ENCODE measurements around the gene ASB11. TPM values are rescaled to one million over a fixed set of nuclear protein-coding genes. Genes with fewer than 3 reads are reported as not detected.

Gene ASB11
- polyA plus RNA-seq, 3 donors: not detected

GRCh38 chrX:15358533-15358932 lies 43.1 kb upstream of the ASB11 start:
- H3K79me2 ChIP-seq (ENCODE audit: insufficient read depth, low read length): no peaks in the 10 kb centered on the region
- no peak overlapping the region for H3K4me2 ChIP-seq (replicated peaks; ENCODE audit: extremely low read depth, low read length, poor library complexity, severe bottlenecking)
- no peak for DNase-seq
- H3K9ac ChIP-seq (ENCODE audit: insufficient read depth, low read length, poor library complexity, severe bottlenecking): no peak overlapping the region
- H3K4me3 ChIP-seq (replicated peaks in 1 of 3; ENCODE audit: low read depth in 2 of 3, low read length in 3 of 3): no peak overlapping the region
- Mint-ChIP-seq H3K27me3 (ENCODE audit: low read depth in 3 of 3) (peaks cover 0 to 21% (median 3%) of the 10 kb centered on the region in 3 donors), H3K9me3 (peaks cover 0 to 6% (median 0%) of the 10 kb centered on the region in 7 donors), H3K4me3 (no peak overlapping the region), H3K4me1 (peaks cover 11% of the 10 kb centered on the region), H3K36me3 (no peaks in the 10 kb centered on the region), H3K27ac (no peak overlapping the region)
- no peaks in the 10 kb centered on the region for H4K20me1 ChIP-seq (ENCODE audit: insufficient read depth, low read length)
- no peaks in the 10 kb centered on the region for H3K27me3 ChIP-seq (ENCODE audit: control insufficient read depth in 2 of 2, insufficient read depth in 2 of 2, low read length in 2 of 2)
- H3K27ac ChIP-seq (ENCODE audit: low read depth in 1 of 2, low read length in 2 of 2): no peak overlapping the region
- peaks cover 0 to 12% of the 10 kb centered on the region in 2 donors for H3K4me1 ChIP-seq (ENCODE audit: control insufficient read depth in 1 of 2, insufficient read depth in 2 of 2, low read length in 2 of 2)
- no CpG with 5 or more reads among the region's 2 CpGs for WGBS (ENCODE audit: insufficient coverage)
- TF ChIP-seq CTCF (IDR thresholded peaks at IDR 0.05): no peak
- intact Hi-C loops (cut with micrococcal nuclease): no loop called here
- no peak overlapping the region for H2AFZ ChIP-seq (ENCODE audit: insufficient read depth, low read depth, low read length, poor library complexity, severe bottlenecking)
- H3K9me3 ChIP-seq (replicated peaks in 1 of 2; ENCODE audit: control insufficient read depth in 1 of 2, insufficient read depth in 1 of 2, low read length in 2 of 2): no peaks in the 10 kb centered on the region
- no peaks in the 10 kb centered on the region for H3K36me3 ChIP-seq (replicated peaks in 1 of 2; ENCODE audit: control insufficient read depth in 1 of 2, insufficient read depth in 2 of 2, low read length in 2 of 2)

- H3K27me3 Mint-ChIP-seq (ENCODE audit: low read depth in 3 of 3): peaks cover 0 to 23% (median 3%) of the 10 kb centered on the region in 3 donors
- no peaks in the 10 kb centered on the region for H4K20me1 ChIP-seq (ENCODE audit: insufficient read depth, low read length)
- H3K36me3 Mint-ChIP-seq: no peaks in the 10 kb centered on the region
- H3K9me3 Mint-ChIP-seq: peaks cover 0 to 6% (median 0%) of the 10 kb centered on the region in 7 donors
- peaks cover 0 to 12% of the 10 kb centered on the region in 2 donors for H3K4me1 ChIP-seq (ENCODE audit: control insufficient read depth in 1 of 2, insufficient read depth in 2 of 2, low read length in 2 of 2)
- H3K4me1 Mint-ChIP-seq: peaks cover 11% of the 10 kb centered on the region
- intact Hi-C loops (cut with micrococcal nuclease): no loop called here
- no peaks in the 10 kb centered on the region for H3K36me3 ChIP-seq (replicated peaks in 1 of 2; ENCODE audit: control insufficient read depth in 1 of 2, insufficient read depth in 2 of 2, low read length in 2 of 2)
- DNase-seq: peak; percentile 21 to 56 (median 48)
- no CpG with 5 or more reads among the region's 1 CpG for WGBS (ENCODE audit: insufficient coverage)
- no peak overlapping the region for H3K4me2 ChIP-seq (replicated peaks; ENCODE audit: extremely low read depth, low read length, poor library complexity, severe bottlenecking)
- H2AFZ ChIP-seq (ENCODE audit: insufficient read depth, low read depth, low read length, poor library complexity, severe bottlenecking): no peak overlapping the region
- H3K4me3 Mint-ChIP-seq: no peak overlapping the region
- H3K4me3 ChIP-seq (replicated peaks in 1 of 3; ENCODE audit: low read depth in 2 of 3, low read length in 3 of 3): no peak overlapping the region
- peaks cover 0 to 2% of the 10 kb centered on the region in 2 donors for H3K27me3 ChIP-seq (ENCODE audit: control insufficient read depth in 2 of 2, insufficient read depth in 2 of 2, low read length in 2 of 2)
- no peak overlapping the region for H3K9ac ChIP-seq (ENCODE audit: insufficient read depth, low read length, poor library complexity, severe bottlenecking)
- H3K27ac Mint-ChIP-seq: peak overlapping the region in 1 of 7 donors; percentile 1
- H3K9me3 ChIP-seq (replicated peaks in 1 of 2; ENCODE audit: control insufficient read depth in 1 of 2, insufficient read depth in 1 of 2, low read length in 2 of 2): no peaks in the 10 kb centered on the region
- no peak for TF ChIP-seq CTCF (IDR thresholded peaks at IDR 0.05)
- H3K27ac ChIP-seq (ENCODE audit: low read depth in 1 of 2, low read length in 2 of 2): peak overlapping the region in 1 of 2 donors; percentile 11
- no peaks in the 10 kb centered on the region for H3K79me2 ChIP-seq (ENCODE audit: insufficient read depth, low read length)
Observed at GRCh38 chrX:15356444-15356843, 41.0 kb upstream of the ASB11 start.
